ENCODE results near the gene PRKCE.
A peak's percentile ranks its signal among the peaks of the same experiment; 100 is the strongest.

Gene PRKCE

GRCh38 chr2:45651415-45652089 lies at the start of gene PRKCE:
Gene PRKCE (plus strand): TSS chr2:45651675.
- no peak for DNase-seq

- no peak for DNase-seq
Measured at GRCh38 chr2:45602624-45603023, 48.9 kb upstream of the PRKCE start.

- DNase-seq = no peak
Measured at GRCh38 chr2:45605116-45605515, 46.4 kb upstream of the PRKCE start.

- peak; percentile 72 for DNase-seq
Measured at GRCh38 chr2:45606796-45607195, 44.7 kb upstream of the PRKCE start.

GRCh38 chr2:45607701-45608100 lies 43.8 kb upstream of the PRKCE start:
- DNase-seq = no peak

GRCh38 chr2:45610281-45611019 lies 41.0 kb upstream of the PRKCE start:
- peak; percentile 60 for DNase-seq

- peak; percentile 93 for DNase-seq
Measured at GRCh38 chr2:45611020-45611859, 40.2 kb upstream of the PRKCE start, which contains the start of gene SRBD1. Gene SRBD1 (minus strand): TSS chr2:45611267. CDS start chr2:45605441, 5,826 bp downstream.

GRCh38 chr2:45612285-45612684 lies 39.2 kb upstream of the PRKCE start:
- no peak for DNase-seq

GRCh38 chr2:45612731-45613130 lies 38.7 kb upstream of the PRKCE start:
- DNase-seq = no peak

GRCh38 chr2:45614330-45614729 lies 37.1 kb upstream of the PRKCE start:
- DNase-seq = no peak

GRCh38 chr2:45614871-45615415 lies 36.5 kb upstream of the PRKCE start:
- DNase-seq = no peak

GRCh38 chr2:45616658-45617411 lies 34.6 kb upstream of the PRKCE start:
- no peak for DNase-seq

- no peak for DNase-seq
Measured at GRCh38 chr2:45617496-45617895, 34.0 kb upstream of the PRKCE start.

GRCh38 chr2:45622336-45623075 lies 29.0 kb upstream of the PRKCE start:
- no peak for DNase-seq

GRCh38 chr2:45623098-45623497 lies 28.4 kb upstream of the PRKCE start:
- no peak for DNase-seq

- DNase-seq = no peak
Measured at GRCh38 chr2:45625824-45626223, 25.7 kb upstream of the PRKCE start.

GRCh38 chr2:45626387-45627221 lies 24.9 kb upstream of the PRKCE start:
- DNase-seq = peak; percentile 74

GRCh38 chr2:45627911-45628310 lies 23.6 kb upstream of the PRKCE start:
- no peak for DNase-seq

- DNase-seq = no peak
Measured at GRCh38 chr2:45629971-45630370, 21.5 kb upstream of the PRKCE start.

GRCh38 chr2:45631319-45631718 lies 20.2 kb upstream of the PRKCE start:
- no peak for DNase-seq

- no peak for DNase-seq
Measured at GRCh38 chr2:45631955-45632354, 19.5 kb upstream of the PRKCE start.

Data from DMS153 (cell line).